Measurements from ENCODE around the gene XXYLT1.
"Not testable (repeated sequence)": the region's sequence is repeated elsewhere in the genome, so short reads cannot be mapped to it uniquely, and the experiment has no call there.

The XXYLT1 gene

DNA sequence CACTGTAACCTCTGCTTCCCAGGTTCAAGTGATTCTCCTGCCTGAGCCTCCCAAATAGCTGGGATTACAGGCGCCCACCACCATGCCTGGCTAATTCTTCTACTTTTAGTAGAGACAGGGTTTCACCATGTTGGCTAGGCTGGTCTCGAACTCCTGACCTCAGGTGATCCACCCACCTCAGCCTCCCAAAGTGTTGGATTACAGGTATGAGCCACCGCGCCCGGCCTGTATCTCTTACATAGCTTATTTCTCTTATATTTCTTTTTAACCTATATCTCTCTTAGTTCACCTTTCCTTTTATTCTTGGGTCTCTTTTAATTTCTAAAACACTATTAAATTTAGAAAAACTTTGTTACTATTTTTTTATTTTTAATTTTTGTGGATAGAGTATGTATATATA, 42.1 kb downstream of the XXYLT1 start:
- DNase-seq (ENCODE audit: low read depth in 3 of 3, low spot score in 1 of 3): not testable (repeated sequence)

DNA sequence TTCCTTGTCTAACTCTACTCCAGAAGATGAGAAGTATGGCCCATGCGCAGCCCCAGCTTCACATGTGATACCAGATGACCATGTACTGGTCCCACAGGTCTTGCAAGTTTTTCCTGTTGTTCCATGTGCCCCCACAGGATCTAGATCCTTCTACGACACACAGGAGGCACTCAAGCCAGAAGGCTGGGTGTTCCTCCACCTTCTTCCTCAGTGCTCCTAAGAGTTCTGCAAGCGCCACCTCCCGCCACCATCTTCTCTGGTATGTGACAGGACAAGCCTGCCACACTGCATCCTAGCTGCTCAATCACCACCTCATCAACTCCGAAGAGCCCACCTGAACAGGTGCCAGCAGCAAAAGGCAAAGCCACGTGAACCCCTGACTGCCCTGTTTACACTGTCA, 43.1 kb downstream of the XXYLT1 start:
- DNase-seq (ENCODE audit: low read depth in 3 of 3, low spot score in 1 of 3): no peak

DNA sequence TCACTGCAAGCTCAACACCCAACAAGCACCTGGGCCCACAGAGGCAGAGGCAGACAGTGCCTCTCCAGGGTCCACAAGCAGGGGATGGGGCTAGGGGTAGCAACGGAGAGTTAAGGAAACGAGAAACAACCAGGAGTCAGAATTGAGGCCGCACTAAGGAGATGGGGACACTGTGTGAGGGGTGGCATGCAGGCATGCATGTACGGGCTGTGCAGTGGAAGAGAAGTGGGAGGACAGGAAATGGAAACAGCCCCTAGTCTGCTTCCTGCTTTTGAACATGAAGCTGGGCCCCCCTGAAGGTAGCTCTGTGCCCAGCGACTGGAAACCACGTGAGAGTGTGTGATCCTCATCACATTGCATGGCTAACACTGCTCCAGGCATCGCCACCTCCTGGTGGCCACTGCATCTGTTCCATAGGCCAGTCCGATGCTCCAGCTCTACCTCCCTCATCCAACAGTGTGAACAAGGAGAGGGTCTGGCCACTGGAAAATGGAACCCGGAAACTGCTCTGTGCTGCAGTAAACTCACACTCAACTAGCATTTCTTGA, 44.0 kb downstream of the XXYLT1 start:
- DNase-seq (ENCODE audit: low read depth in 3 of 3, low spot score in 1 of 3): no peak

DNA sequence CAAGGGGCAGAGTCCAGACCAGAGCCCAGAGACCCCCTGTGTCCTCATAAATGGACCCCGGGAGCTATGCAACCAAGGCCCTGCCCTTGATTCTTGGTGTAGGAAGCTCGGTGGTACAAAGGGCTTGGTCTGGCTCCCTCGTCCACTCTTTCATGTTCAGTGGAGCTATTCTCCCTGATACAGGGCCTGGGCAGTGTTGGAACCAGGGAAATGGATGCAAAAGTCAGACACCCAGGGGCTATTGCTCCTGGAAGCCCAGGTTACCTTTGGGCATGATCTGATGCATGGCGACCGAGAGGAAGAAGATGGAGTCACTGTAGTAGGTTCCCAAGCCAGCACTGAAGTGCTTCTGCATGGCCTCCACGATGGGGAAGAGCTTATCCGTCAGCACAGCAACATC, 44.5 kb downstream of the XXYLT1 start:
- DNase-seq (ENCODE audit: low read depth in 3 of 3, low spot score in 1 of 3): no peak

DNA sequence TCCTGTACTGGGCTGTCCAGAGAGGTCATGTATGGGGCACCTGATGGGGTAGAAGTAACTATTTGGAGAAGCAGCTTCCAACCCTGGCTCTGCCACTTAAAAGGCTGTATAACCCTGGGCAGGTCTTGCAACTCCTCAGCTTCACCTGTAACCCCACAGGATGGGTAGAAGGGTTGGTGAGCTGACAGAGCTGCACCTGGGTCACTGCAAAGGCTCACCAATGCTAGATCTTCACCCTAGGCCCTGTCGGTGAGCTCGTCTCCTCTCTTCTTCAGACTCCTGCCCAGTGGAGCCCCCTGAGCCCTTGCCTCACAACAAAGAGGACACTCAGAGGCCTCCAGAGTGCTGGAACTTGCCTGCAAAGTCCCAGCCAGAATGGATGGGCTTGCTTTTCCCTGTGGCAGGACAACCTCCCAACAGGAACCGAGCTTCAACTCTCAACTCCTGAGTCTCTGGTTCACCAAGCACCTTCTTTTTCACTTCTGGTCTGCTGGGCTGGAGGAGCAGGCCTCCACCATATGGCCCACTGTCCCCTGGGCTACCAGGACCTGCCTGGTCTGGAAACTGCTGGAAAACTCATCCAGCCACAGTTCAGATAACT, 45.9 kb downstream of the XXYLT1 start:
- DNase-seq (ENCODE audit: low read depth in 3 of 3, low spot score in 1 of 3): no peak

DNA sequence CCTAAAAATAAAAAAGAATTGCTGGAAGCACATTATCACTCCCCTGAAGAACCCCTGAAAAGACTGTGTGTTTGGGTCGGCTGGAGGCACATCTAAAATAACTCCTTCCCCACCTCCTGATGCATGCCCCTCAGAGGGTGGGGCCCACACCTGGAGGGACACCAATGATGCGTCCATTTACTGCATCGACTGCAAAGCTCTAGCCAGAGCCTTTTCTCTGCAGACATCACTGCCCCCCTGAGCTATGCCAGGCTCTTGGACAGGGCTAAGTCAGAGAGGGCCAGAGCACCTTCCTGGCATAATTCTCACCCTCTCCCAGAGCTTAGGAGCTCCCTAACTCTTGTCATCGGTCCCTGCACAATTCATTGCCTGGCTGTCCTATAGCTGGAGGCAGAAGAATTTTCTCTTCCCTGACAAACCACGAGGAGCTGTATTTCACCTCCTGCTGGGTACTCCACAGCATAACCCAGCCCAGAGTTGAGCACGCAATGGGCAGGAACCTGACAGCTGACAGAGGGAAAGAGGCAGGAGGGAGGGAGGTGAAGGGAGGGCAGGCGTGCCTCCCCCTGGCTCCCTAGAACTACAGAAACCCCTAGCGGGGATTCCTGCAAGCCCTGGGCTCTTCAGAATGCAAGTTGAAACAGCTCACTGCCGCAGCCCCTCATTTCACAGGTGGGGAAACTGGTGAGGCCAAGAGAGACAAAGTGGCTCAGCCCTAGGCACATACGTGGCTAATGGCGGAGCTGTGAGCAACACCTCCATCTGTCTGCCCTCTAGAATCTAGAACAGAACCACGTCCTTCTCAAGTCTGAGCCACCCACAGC, 46.6 kb downstream of the XXYLT1 start:
- no peak for DNase-seq (ENCODE audit: low read depth in 3 of 3, low spot score in 1 of 3)

DNA sequence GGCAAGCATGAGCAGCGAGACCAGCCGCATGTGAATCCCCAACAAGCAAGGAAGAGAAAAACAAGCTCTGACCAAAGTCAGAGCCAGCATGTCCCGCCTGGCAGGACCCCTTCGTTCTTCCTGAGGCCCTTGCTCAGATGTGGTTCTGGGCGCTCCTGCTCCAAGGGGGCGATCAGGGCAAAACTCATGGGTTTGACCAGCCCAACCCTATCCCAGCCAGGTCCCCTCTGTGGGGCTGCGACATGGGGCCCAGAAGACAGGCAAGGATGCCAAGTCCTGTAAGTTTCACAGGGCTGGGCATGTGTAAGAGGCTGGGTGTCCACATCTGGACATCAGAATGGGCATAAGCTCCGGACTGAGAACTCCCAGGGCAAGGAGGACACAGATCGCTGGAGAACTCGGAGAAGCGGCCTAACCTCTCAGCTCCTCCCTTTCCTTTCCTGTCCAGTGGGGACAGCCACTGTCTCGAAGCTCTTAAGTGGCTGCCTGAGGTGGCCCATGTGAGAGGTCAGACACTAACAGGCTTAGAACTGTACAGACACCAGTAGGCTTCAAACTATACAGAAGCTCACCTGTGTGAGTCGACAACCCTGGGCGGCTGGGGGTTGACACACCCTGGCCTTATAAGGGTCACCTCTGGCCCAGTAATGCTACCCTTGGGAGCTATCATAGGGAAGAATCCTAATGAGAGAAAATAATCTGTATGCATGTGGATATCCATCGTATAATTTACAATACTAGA, 48.9 kb downstream of the XXYLT1 start:
- no peak for DNase-seq (ENCODE audit: low read depth in 3 of 3, low spot score in 1 of 3)

DNA sequence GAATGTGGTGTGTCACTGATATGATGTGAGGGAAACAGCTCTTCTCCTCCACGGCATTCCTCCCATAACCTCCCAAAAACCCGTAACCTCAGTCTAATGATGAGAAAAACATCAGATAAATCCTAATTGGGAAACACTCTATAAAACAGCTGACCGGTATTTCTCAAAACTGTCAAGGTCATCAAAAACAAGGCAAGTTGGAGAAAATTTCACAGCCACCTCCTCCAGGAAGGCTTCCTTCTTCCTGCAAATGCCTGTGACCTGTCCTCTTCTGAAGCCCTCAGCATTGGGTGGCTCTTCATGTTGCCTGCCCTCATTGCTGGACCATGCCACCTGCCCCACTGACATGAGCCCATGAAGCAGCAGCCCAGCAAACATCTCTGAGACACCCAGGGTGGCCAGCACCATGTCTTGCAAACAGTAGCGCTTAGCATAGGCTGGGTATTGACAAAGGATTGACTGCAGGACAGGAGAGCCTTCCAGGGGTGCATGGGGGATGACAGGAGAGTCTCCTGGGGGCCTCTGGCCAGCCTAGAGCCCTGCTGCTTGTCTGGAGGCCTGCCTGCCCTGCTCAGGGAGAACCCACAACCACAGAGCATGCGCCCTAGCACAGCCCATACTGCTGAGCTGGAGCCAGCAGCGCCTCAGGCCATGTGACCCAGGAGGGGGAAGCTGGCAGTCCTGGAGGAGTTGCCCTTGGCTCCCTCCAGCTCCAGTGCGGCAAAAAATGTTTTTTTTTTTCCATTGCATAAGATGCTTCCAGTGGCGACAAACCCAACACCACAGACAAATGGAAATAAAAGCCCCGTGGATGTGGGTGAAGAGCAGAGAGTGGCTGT, 49.7 kb downstream of the XXYLT1 start:
- no peak for DNase-seq (ENCODE audit: low read depth in 3 of 3, low spot score in 1 of 3)

DNA sequence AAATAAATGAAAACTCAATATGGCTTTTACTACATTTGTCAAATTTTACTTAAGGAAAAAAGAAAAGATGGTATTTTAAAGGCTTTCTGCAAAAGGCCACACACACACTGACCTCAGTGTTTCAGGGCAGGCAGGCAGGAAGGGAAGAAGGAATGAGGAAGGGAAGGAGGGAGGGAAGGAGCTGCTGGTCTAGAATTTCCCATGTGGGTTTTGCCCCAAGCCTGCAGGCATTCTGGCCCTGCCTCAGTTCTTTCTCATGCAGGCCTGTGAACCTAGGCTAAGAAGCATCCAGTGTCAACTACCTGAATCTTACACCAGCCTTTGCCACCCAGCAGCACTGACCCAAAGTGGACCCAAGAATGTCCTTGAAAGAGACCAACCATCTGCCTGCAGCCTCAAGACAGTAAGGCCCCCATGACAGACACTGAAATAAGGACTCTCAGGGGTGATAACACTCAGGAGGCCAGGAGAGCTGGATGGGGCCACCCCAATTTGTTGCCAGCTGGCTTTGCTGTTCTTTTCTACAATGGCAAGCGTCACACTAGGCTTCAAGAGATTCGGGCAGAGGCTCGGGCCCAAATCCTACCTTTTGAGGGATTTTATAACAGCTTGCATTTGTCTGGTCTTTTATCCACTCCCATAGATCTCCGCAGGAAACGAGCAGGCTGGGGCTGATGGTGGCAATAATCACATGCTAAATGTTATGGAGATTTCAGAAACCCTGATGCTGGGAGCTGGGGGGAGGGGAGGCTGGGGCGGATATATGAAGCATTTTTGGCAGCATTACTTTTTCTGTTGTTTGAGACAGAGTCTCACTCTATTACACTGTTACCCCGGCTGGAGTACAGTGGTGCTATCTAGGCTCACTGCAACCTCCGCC, 51.4 kb downstream of the XXYLT1 start:
- DNase-seq (ENCODE audit: low read depth in 3 of 3, low spot score in 1 of 3): no peak

DNA sequence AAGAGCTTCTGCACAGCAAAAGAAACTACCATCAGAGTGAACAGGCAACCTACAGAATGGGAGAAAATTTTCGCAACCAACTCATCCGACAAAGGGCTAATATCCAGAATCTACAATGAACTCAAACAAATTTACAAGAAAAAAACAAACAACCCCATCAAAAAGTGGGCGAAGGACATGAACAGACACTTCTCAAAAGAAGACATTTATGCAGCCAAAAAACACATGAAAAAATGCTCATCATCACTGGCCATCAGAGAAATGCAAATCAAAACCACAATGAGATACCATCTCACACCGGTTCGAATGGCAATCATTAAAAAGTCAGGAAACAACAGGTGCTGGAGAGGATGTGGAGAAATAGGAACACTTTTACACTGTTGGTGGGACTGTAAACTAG, 52.6 kb downstream of the XXYLT1 start:
- not testable (repeated sequence) for DNase-seq (ENCODE audit: low read depth in 3 of 3, low spot score in 1 of 3)

DNA sequence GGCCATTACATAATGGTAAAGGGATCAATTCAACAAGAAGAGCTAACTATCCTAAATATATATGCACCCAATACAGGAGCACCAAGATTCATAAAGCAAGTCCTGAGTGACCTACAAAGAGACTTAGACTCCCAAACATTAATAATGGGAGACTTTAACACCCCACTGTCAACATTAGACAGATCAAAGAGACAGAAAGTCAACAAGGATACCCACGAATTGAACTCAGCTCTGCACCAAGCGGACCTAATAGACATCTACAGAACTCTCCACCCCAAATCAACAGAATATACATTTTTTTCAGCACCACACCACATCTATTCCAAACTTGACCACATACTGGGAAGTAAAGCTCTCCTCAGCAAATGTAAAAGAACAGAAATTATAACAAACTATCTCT, 55.4 kb downstream of the XXYLT1 start:
- DNase-seq (ENCODE audit: low read depth in 3 of 3, low spot score in 1 of 3): not testable (repeated sequence)

DNA sequence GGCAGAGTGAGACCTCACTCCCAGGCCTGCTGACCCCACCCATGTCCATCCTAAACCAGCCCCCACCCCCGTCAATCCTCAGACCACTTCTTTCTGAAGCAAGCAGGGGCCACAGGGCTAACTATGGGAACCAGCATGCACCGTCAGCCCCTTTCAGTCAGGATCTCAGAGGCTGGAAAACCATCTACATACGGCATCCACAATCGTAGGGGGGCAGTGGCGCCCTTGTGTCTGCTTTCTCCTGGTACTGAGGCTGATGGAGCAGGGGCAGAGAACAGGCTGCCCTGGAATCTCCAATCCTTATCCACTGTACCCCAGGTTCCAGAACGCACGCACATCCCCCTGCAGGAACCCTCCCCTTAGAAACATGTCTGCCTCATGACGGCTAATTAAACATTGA, 56.6 kb downstream of the XXYLT1 start:
- no peak for DNase-seq (ENCODE audit: low read depth in 3 of 3, low spot score in 1 of 3)

DNA sequence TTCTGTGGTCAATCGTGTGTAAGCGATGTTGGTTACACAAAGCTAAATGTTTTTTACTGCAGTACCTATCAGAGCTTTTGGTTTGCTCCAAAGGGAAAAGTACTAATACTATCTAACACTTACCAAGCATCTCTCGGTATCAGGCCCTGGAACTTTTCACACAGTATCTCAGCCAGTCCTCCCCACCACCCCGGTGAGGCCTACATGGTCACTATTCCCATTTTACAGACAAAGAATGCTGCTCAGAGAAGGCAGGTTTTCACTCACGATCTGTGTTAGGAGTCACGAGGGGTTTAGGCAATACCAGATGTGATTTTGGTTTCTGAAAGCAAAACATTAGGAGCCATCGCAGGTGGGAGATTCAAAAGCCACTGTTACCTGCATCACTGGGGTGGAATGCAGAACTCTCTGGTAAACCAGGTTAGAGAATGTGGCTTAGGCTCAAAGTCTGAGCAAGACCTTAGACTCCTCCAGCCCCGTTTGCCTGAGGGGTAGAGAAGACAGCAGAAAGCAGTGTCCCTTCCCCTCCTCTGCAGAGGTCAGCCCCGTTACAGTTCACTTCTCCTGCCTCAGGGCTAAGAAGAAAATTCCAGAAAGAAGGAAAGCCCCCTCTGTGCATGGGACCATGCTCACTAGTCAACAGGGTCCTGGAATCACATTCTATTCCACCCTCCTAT, 57.2 kb downstream of the XXYLT1 start:
- no peak for DNase-seq (ENCODE audit: low read depth in 3 of 3, low spot score in 1 of 3)

DNA sequence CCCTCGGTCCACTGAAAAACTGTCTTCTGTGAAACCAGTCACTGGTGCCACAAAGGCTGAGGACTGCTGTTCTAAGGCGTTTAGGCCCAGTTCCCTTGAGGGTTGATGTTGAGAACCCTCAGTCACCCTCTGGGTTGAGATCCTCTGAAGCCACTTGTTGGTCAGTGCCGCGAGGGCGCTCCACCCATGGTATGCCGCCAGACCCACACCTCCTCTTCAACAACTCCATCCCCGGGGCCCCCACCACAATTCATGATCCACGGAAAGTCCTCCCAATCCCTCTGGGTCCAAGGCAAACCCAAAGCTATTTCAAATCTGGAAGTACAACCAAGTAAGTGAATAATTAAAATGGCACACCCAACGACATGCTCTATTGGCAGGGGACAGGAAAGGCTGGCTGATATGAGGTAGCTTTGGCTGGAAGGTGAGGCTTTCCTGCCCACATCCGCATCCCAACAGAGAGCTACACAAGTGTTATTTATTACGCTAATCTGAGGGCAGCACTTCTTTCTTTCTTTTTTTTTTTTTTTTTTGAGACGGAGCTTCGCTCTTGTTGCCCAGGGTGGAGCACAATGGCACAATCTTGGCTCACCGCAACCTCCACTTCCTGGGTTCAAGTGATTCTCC, 58.1 kb downstream of the XXYLT1 start:
- no peak for DNase-seq (ENCODE audit: low read depth in 3 of 3, low spot score in 1 of 3)

DNA sequence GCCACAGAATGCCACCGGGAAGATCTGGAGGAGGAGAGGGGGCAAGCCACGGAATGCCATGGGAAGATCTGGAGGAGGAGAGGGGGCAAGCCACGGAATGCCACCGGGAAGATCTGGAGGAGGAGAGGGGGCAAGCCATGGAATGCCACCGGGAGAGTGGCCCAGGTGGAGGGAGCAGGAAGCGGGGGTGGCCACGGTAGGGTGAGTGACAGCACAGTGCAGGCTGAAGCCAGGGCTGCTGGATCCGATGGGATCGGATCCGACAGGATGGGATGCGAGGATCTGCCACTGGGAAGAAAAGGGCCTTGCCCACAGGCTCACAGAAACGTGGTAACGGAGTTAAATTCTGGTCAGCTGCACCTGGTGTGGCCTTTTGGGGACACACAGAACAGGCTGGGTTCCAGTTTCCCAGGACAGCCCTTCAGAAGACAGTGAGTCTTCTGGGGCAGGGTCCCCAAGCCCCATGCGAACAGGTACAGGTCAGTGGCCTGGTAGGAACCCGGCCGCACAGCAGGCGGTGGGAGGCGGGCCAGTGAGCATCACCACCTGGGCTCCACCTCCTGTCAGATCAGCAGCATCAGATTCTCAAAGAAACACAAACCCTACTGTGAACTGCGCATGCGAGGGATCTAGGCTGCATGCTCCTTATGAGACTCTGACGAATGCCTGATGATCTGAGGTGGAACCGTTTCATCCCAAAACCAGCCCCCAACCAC, 58.8 kb downstream of the XXYLT1 start:
- no peak for DNase-seq (ENCODE audit: low read depth in 3 of 3, low spot score in 1 of 3)

DNA sequence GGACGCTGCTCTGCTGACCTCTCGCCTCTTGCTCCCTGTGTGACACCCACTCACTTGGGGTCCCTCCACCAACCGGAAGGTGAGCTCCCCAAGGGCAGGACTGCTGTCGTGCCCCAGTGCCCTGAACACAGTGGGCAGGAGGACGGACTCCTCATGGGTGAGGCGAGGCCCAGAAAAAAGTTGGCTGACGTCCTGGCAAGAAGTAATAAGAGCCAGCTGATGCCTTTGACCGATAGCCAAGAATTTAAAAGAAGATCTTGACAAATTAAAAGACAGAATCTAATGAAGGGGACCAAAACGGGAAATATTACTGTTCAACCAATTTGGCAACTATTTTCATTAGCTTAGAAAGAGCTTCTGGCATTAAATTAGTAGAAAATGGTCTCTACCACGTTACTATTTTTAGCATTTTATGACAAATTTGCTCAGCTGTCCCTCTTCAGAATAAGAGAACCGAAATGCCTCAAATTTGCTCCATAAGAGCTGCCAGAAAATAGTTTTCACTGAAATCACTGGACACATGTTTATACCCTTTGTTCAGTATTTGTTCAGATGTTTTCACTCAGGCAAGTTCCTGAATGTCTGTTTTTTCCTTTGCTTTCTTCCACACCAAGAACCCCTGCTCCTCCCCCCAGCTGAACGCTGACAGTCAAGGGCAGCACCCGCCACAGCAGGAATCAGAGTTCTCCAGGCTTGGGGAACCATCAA, 60.5 kb downstream of the XXYLT1 start:
- DNase-seq (ENCODE audit: low read depth in 3 of 3, low spot score in 1 of 3): no peak

DNA sequence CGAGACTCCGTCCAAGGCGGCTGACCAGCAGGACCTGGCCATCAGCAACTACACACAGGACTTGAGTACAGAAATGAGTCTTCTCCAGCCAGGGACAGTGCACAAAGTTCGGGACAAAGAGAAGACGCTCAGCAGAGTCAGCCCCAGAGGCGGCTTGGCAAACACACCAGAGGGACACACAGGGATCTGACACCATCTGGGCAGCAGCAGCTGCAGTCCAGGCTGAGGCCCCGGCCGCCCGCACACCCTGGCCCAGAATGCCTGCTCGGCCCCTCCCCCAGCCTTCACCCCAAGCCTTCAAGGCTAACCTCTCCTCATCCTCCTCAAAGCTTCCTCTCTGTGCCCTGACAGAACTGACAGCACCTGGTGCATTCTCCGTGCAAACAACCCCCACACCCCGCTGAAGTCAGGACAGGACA, 61.1 kb downstream of the XXYLT1 start:
- no peak for DNase-seq (ENCODE audit: low read depth in 3 of 3, low spot score in 1 of 3)
